ENCODE data around the gene MAP4K4.

DNA sequence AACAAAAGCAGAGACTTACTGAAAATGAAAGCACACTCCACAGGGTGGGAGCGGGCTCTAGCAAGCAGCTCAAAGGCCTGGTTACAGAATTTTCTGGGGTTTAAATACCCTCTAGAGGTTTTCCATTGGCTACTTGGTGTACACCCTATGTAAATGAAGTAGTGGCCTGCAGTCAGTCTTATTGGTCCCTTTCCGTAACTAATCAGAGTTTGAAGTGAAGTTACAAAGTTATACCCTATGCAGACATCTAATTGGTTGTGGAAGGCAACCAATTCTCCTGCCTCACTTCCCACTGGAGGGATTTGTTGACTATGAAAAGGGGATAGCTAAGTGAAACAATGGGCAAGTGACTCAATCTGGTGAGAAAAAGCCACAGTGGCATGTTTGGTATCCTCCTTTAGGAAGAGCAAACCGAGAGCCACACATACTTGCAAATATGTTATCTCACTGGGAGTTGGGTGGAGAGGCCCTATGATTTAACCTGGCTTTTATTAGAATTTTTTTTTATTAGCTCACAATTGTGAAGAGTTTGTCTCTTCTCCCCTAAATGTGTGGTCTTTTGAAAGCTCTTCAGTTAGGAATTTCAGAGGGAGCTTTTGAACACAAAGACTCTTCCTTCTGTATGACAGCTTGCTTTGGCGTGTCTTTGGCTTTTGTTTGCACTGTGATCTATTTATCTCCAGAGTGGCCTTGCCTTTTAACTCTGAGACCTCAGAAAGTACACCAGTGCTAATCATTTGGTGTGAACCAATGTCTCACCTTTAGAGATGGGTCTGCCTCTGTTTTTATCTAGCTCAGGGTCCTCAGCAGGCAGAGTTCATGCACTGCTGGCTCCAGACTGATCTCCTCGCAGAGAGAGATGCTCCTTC is 69.6 kb downstream of the MAP4K4 start:
- TF ChIP-seq POLR2A (IDR thresholded peaks at IDR 0.05), result no peak
- TF ChIP-seq, protein P1, sequence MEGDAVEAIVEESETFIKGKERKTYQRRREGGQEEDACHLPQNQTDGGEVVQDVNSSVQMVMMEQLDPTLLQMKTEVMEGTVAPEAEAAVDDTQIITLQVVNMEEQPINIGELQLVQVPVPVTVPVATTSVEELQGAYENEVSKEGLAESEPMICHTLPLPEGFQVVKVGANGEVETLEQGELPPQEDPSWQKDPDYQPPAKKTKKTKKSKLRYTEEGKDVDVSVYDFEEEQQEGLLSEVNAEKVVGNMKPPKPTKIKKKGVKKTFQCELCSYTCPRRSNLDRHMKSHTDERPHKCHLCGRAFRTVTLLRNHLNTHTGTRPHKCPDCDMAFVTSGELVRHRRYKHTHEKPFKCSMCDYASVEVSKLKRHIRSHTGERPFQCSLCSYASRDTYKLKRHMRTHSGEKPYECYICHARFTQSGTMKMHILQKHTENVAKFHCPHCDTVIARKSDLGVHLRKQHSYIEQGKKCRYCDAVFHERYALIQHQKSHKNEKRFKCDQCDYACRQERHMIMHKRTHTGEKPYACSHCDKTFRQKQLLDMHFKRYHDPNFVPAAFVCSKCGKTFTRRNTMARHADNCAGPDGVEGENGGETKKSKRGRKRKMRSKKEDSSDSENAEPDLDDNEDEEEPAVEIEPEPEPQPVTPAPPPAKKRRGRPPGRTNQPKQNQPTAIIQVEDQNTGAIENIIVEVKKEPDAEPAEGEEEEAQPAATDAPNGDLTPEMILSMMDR (IDR thresholded peaks at IDR 0.05), result no peak
